Stomach (tissue), 9 donors: ENCODE data around the gene VAV3. TPM values are rescaled to one million over a fixed set of nuclear protein-coding genes. Genes with fewer than 3 reads are reported as not detected.

Experiments used
- DNase-seq, 2 donors: peaks; one replicate each; pipeline versions ENCODE4 v3.0.0 to v3.0.0-alpha.2; 2013 to 2019
- H3K27ac ChIP-seq, 5 donors: fragments of 200-600 bp in 4 of 5; sonication (generic) in 4 of 5; one replicate each; pipeline ENCODE4 v1.5.1; 2013 to 2019; ENCODE audit warnings: mild to moderate bottlenecking in 1 of 5, moderate library complexity in 1 of 5
- H3K27me3 ChIP-seq, 3 donors: fragments of 200-600 bp; sonication (generic); one replicate each; pipeline ENCODE4 v1.5.1; 2017 to 2019; ENCODE audit warnings: mixed run types in 1 of 3
- H3K36me3 ChIP-seq, 4 donors: fragments of 200-600 bp; sonication (generic); 1 replicate in 3 of 4; 2 replicates in 1 of 4; pipeline ENCODE4 v1.5.1; 2016 to 2019
- H3K4me1 ChIP-seq, 4 donors: fragments of 200-600 bp; sonication (generic); one replicate each; pipeline ENCODE4 v1.5.1; 2016 to 2019
- H3K4me3 ChIP-seq, 4 donors: fragments of 200-600 bp; sonication (generic) in 3 of 4; one replicate each; pipeline ENCODE4 v1.5.1; 2016 to 2019; ENCODE audit warnings: mild to moderate bottlenecking in 1 of 4
- H3K9me3 ChIP-seq, 4 donors: fragments of 200-600 bp; sonication (generic); one replicate each; pipeline ENCODE4 v1.5.1; 2016 to 2019
- EP300 ChIP-seq: sonication (generic); formaldehyde crosslinking; IDR thresholded peaks from one replicate; pipeline ENCODE4 v1.6.1; 2017; ENCODE audit warnings: antibody characterized with exemption
- POLR2A ChIP-seq, 4 donors: fragments of 450-650 bp; IDR thresholded peaks; one replicate each; pipeline ENCODE4 v1.6.1; 2016; ENCODE audit warnings: antibody characterized with exemption in 4 of 4, control low read depth in 2 of 4, mild to moderate bottlenecking in 1 of 4, moderate library complexity in 1 of 4
- POLR2AphosphoS5 ChIP-seq, 3 donors: sonication (generic); formaldehyde crosslinking; IDR thresholded peaks; one replicate each; pipeline ENCODE4 v1.6.1; 2016; ENCODE audit warnings: antibody characterized with exemption in 3 of 3
- WGBS, 5 donors: extraction: QIAGEN DNeasy Blood & Tissue Kit in 3 of 5; methylation state at CpG; one replicate each; pipeline versions ENCODE4 v1.1.5 to v1.1.7; 2013 to 2018; 5-methylcytosine and 5-hydroxymethylcytosine counted together
- intact Hi-C: fragments of 100-400 bp; cut with DNase I; formaldehyde crosslinking; loops from one replicate; pipeline ENCODE4 v1.15.1; 2023; ENCODE audit warnings: low total_unique reads
- polyA plus RNA-seq, 3 donors: library from polyadenylated mRNA; stranded (reverse); fragments of 200-250 nt; gene quantifications; one replicate each; pipeline ENCODE4 v1.2.3, GENCODE V29; 2013
- total RNA-seq, 5 donors: library from RNA; depleted of rRNA; stranded (reverse); fragments of >200 nt; gene quantifications; one replicate each; pipeline versions ENCODE4 v1.1.0 to v1.2.3, GENCODE V29; 2014 to 2016
- TF ChIP-seq, protein P1 (sequence below), 7 experiments: fragments of 450-650 bp in 4 of 7; fragments of 200-600 bp in 3 of 7; sonication (generic) in 3 of 7; IDR thresholded peaks; one replicate each; pipeline ENCODE4 v1.5.1; 2016 to 2019; ENCODE audit warnings: antibody characterized with exemption in 7 of 7, control low read depth in 2 of 7, mild to moderate bottlenecking in 1 of 7
- donor health status: healthy with polysubstance abuse.
- donor health status: Bipolar disorder and iron deficiency.
- donor health status: healthy.

The VAV3 gene
- total and polyA plus RNA-seq, 8 donors: 5.7 to 29.3 (median 6.9) TPM

DNA sequence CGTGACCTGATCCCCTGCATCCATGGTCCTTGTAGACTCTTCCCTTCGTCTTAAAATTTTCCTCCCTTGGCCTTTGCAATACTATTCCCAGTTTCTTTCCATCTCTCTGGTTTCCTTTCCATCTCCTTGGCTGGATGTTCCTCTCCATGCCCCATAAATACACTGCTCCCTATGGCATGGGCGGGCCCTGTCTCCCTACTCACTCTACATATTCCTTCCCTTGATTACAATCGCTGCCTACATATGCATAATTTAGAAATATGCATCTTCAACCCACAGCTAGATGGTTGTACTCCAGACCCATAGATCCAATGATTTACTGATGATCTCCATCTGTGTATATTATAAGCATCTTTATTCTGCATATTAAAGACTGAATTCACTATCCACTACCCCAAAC, 419.1 kb downstream of the VAV3 start:
- no peak overlapping the region for H3K27ac ChIP-seq
- WGBS, 5 donors: 70 to 85% (median 74%) methylated on average over 4 of the region's 4 CpGs
- intact Hi-C loops: no loop called here

DNA sequence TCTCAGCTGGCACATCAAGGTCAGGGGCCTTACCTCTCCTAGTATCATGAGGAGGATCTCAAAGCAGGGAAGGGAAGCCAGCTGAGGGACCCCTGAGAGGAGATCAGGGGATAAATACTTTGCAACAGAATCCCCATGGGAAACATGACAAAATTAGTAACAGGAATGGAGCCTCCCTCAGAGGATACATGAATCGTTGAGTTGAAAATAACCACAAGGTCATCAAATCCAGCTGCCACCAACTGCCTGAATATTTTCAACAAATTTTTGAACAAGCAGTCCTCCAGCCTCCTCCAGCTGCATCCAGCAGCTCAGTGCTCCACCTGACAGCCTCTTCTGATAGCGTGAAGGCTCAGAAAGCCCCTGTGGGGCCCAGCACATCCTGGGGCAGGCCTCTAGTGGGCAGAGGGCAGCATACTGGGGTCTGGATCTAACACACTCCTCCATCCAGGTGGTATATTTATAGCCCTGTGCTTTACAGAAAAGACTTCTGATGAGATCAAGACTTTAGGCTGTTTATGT, 419.9 kb downstream of the VAV3 start:
- no peaks in the 10 kb centered on the region for H3K27me3 ChIP-seq
- H3K27ac ChIP-seq: no peak overlapping the region
- no peak for DNase-seq
- TF ChIP-seq, protein P1, sequence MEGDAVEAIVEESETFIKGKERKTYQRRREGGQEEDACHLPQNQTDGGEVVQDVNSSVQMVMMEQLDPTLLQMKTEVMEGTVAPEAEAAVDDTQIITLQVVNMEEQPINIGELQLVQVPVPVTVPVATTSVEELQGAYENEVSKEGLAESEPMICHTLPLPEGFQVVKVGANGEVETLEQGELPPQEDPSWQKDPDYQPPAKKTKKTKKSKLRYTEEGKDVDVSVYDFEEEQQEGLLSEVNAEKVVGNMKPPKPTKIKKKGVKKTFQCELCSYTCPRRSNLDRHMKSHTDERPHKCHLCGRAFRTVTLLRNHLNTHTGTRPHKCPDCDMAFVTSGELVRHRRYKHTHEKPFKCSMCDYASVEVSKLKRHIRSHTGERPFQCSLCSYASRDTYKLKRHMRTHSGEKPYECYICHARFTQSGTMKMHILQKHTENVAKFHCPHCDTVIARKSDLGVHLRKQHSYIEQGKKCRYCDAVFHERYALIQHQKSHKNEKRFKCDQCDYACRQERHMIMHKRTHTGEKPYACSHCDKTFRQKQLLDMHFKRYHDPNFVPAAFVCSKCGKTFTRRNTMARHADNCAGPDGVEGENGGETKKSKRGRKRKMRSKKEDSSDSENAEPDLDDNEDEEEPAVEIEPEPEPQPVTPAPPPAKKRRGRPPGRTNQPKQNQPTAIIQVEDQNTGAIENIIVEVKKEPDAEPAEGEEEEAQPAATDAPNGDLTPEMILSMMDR (IDR thresholded peaks at IDR 0.05): no peak
- TF ChIP-seq POLR2AphosphoS5 (IDR thresholded peaks at IDR 0.05): no peak
- TF ChIP-seq EP300: no peak
- no peaks in the 10 kb centered on the region for H3K36me3 ChIP-seq
- no peaks in the 10 kb centered on the region for H3K4me1 ChIP-seq
- 52 to 79% (median 70%) methylated on average over 2 of the region's 2 CpGs for WGBS, 5 donors
- H3K4me3 ChIP-seq: no peak overlapping the region
- intact Hi-C loops: no loop called here
- no peaks in the 10 kb centered on the region for H3K9me3 ChIP-seq

More for the DNA sequence above, 419.1 kb downstream of the VAV3 start:
- H3K27me3 ChIP-seq: no peaks in the 10 kb centered on the region
- H3K36me3 ChIP-seq: no peaks in the 10 kb centered on the region
- TF ChIP-seq POLR2AphosphoS5 (IDR thresholded peaks at IDR 0.05): no peak
- TF ChIP-seq, protein P1 (IDR thresholded peaks at IDR 0.05): no peak
- no peak for TF ChIP-seq POLR2A (IDR thresholded peaks at IDR 0.05)
- TF ChIP-seq EP300: no peak
- no peak for DNase-seq
- H3K9me3 ChIP-seq: no peaks in the 10 kb centered on the region
- no peak overlapping the region for H3K4me3 ChIP-seq
- no peaks in the 10 kb centered on the region for H3K4me1 ChIP-seq

DNA sequence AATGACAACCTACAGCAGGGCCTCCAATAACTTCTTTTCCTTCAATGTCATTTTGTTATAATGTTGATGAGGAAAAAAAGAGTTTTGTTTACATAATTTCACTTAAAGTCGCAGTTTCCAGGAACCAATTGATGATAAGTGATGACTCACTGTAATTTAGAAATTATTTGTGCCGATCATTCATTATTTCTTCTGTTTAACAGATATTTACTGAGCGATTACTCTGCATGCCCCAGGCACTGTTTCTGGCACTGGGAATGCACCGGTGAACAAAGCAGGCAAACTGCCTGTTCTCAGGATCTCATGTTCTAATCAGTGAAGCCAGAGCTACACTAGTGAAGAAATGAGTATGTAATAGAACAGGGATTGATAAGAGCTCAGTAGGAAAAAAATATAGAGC, 420.7 kb downstream of the VAV3 start:
- no peaks in the 10 kb centered on the region for H3K36me3 ChIP-seq
- no peaks in the 10 kb centered on the region for H3K27me3 ChIP-seq
- H3K9me3 ChIP-seq: no peaks in the 10 kb centered on the region
- no peak overlapping the region for H3K27ac ChIP-seq
- no peak for DNase-seq
- H3K4me3 ChIP-seq: no peak overlapping the region
- WGBS, 5 donors: 31 to 45% (median 37%) methylated on average over 4 of the region's 4 CpGs
- TF ChIP-seq POLR2A (IDR thresholded peaks at IDR 0.05) (no peak), POLR2AphosphoS5 (IDR thresholded peaks at IDR 0.05) (no peak), EP300 (no peak)
- TF ChIP-seq, protein P1 (IDR thresholded peaks at IDR 0.05): no peak
- no peaks in the 10 kb centered on the region for H3K4me1 ChIP-seq
- intact Hi-C loops: no loop called here

DNA sequence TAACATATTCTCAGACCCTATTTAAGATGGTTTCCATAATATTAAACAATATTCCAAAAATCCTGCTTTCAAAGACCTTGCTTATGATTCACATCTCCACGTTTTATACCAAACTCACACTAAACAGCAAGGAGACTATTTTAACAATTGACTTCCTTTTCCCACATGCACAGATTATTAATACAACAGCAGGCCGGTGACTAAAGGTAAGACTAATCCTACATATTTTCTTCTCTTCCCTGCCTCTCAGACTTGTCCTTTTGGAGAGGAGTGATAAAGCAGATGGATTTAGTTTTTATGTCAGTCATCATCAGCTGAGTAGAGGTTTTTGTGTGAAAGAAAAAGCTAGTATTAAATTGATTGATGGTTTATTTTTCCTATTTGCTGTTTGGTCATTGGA, 423.6 kb downstream of the VAV3 start:
- 77 to 82% (median 81%) methylated on average over 2 of the region's 2 CpGs for WGBS, 5 donors
- no peak for TF ChIP-seq POLR2AphosphoS5 (IDR thresholded peaks at IDR 0.05)
- no peak for TF ChIP-seq POLR2A (IDR thresholded peaks at IDR 0.05)
- TF ChIP-seq, protein P1 (IDR thresholded peaks at IDR 0.05): no peak
- no peak for TF ChIP-seq EP300

More for the DNA sequence above, 423.6 kb downstream of the VAV3 start:
- intact Hi-C loops: no loop called here
- Histone ChIP-seq H3K27me3 (no peaks in the 10 kb centered on the region), H3K4me1 (peaks cover 0 to 4% (median 2%) of the 10 kb centered on the region in 4 donors), H3K27ac (no peak overlapping the region), H3K9me3 (no peaks in the 10 kb centered on the region), H3K4me3 (no peak overlapping the region), H3K36me3 (no peaks in the 10 kb centered on the region)
- no peak for DNase-seq
